Body of pancreas (tissue), 4 donors: Measurements from ENCODE around the gene PHOX2A. TPM values are rescaled to one million over a fixed set of nuclear protein-coding genes. Genes with fewer than 3 reads are reported as not detected.
A peak's percentile ranks its signal among the peaks of the same experiment; 100 is the strongest.
"Not testable (repeated sequence)": the region's sequence is repeated elsewhere in the genome, so short reads cannot be mapped to it uniquely, and the experiment has no call there.

ENCODE experiments used
- ATAC-seq: fragments of 150-250 bp; one replicate; pipeline ENCODE4 v1.9.1; 2016
- DNase-seq, 4 donors: peaks; one replicate each; pipeline ENCODE4 v3.0.0-alpha.2; 2019
- H3K27ac ChIP-seq, 4 donors: fragments of 200-600 bp; sonication (generic); 1 replicate in 3 of 4; 2 replicates in 1 of 4; pipeline versions ENCODE4 v1.5.1 to v1.6.1; 2016 to 2019; ENCODE audit warnings: mild to moderate bottlenecking in 1 of 4, mixed read lengths in 1 of 4, moderate library complexity in 1 of 4
- H3K27me3 ChIP-seq, 2 donors: fragments of 200-600 bp; sonication (generic); one replicate each; pipeline ENCODE4 v1.6.0; 2016; ENCODE audit warnings: mild to moderate bottlenecking in 1 of 2
- H3K36me3 ChIP-seq, 2 donors: fragments of 200-600 bp; sonication (generic); replicated peaks in 1 of 2; 2 replicates each; pipeline ENCODE4 v1.5.1; 2016; ENCODE audit warnings: low read depth in 2 of 2; ENCODE audit not compliant: insufficient read depth in 1 of 2
- H3K4me1 ChIP-seq: fragments of 200-600 bp; sonication (generic); one replicate; pipeline ENCODE4 v1.6.0; 2016
- H3K4me3 ChIP-seq, 2 donors: fragments of 200-600 bp; sonication (generic); 1 replicate in 1 of 2; 2 replicates in 1 of 2; pipeline ENCODE4 v1.5.1; 2016 to 2019
- H3K9me3 ChIP-seq, 3 donors: fragments of 200-600 bp; sonication (generic); 1 replicate in 2 of 3; 2 replicates in 1 of 3; pipeline ENCODE4 v1.5.1; 2016
- CTCF ChIP-seq, 7 experiments: fragments of 450-650 bp in 4 of 7; fragments of 200-600 bp in 3 of 7; sonication (generic) in 3 of 7; IDR thresholded peaks; one replicate each; pipeline ENCODE4 v1.5.1; 2016 to 2019; ENCODE audit warnings: antibody characterized with exemption in 7 of 7
- POLR2A ChIP-seq, 3 donors: fragments of 450-650 bp; IDR thresholded peaks; one replicate each; pipeline ENCODE4 v1.6.1; 2016; ENCODE audit warnings: antibody characterized with exemption in 3 of 3, mild to moderate bottlenecking in 2 of 3
- WGBS, 2 donors: methylation state at CpG; one replicate each; pipeline ENCODE4 v1.1.5; 2017; 5-methylcytosine and 5-hydroxymethylcytosine counted together
- intact Hi-C: fragments of 100-400 bp; cut with DNase I; formaldehyde crosslinking; loops from one replicate; pipeline ENCODE4 v1.15.1; 2023
- total RNA-seq, 2 donors: library from RNA; depleted of rRNA; stranded (reverse); fragments of >200 nt; gene quantifications; one replicate each; pipeline ENCODE4 v1.1.0, GENCODE V29; 2016

PHOX2A gene
- total RNA-seq: not detected

- intact Hi-C loops: no loop called here
- TF ChIP-seq POLR2A (IDR thresholded peaks at IDR 0.05) (no peak), CTCF (IDR thresholded peaks at IDR 0.05) (no peak)
- DNase-seq (no peak), ATAC-seq (no peak)
- no peaks in the 10 kb centered on the region for H3K36me3 ChIP-seq
- WGBS, 2 donors: 0 to 4% methylated on average over 1 to 35 of the region's 37 CpGs
- peaks cover 27% of the 10 kb centered on the region for H3K4me1 ChIP-seq
- H3K27me3 ChIP-seq: peaks cover 0 to 40% of the 10 kb centered on the region in 2 donors
- no peak within 1 kb of the TSS for H3K4me3 ChIP-seq
- H3K9me3 ChIP-seq: no peaks in the 10 kb centered on the region
- H3K27ac ChIP-seq: no peak within 1 kb of the TSS
Observed at GRCh38 chr11:72244060-72244360, at the start of gene PHOX2A. PHOX2A (minus strand) TSS chr11:72244176; CDS start chr11:72244004, 172 bp downstream.

GRCh38 chr11:72293391-72293790 lies 49.4 kb upstream of the PHOX2A start:
- Histone ChIP-seq H3K36me3 (peaks cover 0 to 2% of the 10 kb centered on the region in 2 donors), H3K27ac (no peak overlapping the region), H3K9me3 (no peaks in the 10 kb centered on the region), H3K4me3 (no peak overlapping the region), H3K27me3 (no peaks in the 10 kb centered on the region), H3K4me1 (no peaks in the 10 kb centered on the region)
- WGBS, 2 donors: 89 to 97% methylated on average over 6 to 14 of the region's 14 CpGs
- TF ChIP-seq CTCF (IDR thresholded peaks at IDR 0.05) (no peak), POLR2A (IDR thresholded peaks at IDR 0.05) (no peak)
- DNase-seq: no peak
- intact Hi-C loops: no loop called here
- no peak for ATAC-seq

GRCh38 chr11:72292106-72292785 lies 48.3 kb upstream of the PHOX2A start:
- ATAC-seq: no peak
- no peaks in the 10 kb centered on the region for H3K27me3 ChIP-seq
- intact Hi-C loops: no loop called here
- no peak for DNase-seq
- H3K9me3 ChIP-seq: no peaks in the 10 kb centered on the region
- TF ChIP-seq POLR2A (IDR thresholded peaks at IDR 0.05) (no peak), CTCF (IDR thresholded peaks at IDR 0.05) (no peak)
- H3K4me3 ChIP-seq: no peak overlapping the region
- 79 to 84% methylated on average over 7 of the region's 8 CpGs for WGBS, 2 donors
- H3K36me3 ChIP-seq: peaks cover 0 to 2% of the 10 kb centered on the region in 2 donors
- no peak overlapping the region for H3K27ac ChIP-seq
- no peaks in the 10 kb centered on the region for H3K4me1 ChIP-seq

- H3K36me3 ChIP-seq, H3K9me3 ChIP-seq, H3K27ac ChIP-seq, H3K27me3 ChIP-seq, H3K4me1 ChIP-seq, ATAC-seq, H3K4me3 ChIP-seq, intact Hi-C loops, DNase-seq: not testable (repeated sequence)
- 73 to 80% methylated on average over 6 of the region's 6 CpGs for WGBS, 2 donors
- TF ChIP-seq CTCF (IDR thresholded peaks at IDR 0.05): peak in 4 of 7 experiments; percentile 13 to 44 (median 30)
Observed at GRCh38 chr11:72290741-72291140, 46.8 kb upstream of the PHOX2A start.

- H3K27me3 ChIP-seq: no peaks in the 10 kb centered on the region
- H3K9me3 ChIP-seq: no peaks in the 10 kb centered on the region
- ATAC-seq (no peak), DNase-seq (no peak)
- no peaks in the 10 kb centered on the region for H3K36me3 ChIP-seq
- H3K27ac ChIP-seq: no peak overlapping the region
- intact Hi-C loops: no loop called here
- WGBS, 2 donors: 91 to 98% methylated on average over 2 of the region's 2 CpGs
- no peak for TF ChIP-seq POLR2A (IDR thresholded peaks at IDR 0.05)
- TF ChIP-seq CTCF (IDR thresholded peaks at IDR 0.05): no peak
- no peaks in the 10 kb centered on the region for H3K4me1 ChIP-seq
- no peak overlapping the region for H3K4me3 ChIP-seq
Observed at GRCh38 chr11:72287293-72287692, 43.3 kb upstream of the PHOX2A start.
